ENCODE data around the gene MYOM1.

DNA sequence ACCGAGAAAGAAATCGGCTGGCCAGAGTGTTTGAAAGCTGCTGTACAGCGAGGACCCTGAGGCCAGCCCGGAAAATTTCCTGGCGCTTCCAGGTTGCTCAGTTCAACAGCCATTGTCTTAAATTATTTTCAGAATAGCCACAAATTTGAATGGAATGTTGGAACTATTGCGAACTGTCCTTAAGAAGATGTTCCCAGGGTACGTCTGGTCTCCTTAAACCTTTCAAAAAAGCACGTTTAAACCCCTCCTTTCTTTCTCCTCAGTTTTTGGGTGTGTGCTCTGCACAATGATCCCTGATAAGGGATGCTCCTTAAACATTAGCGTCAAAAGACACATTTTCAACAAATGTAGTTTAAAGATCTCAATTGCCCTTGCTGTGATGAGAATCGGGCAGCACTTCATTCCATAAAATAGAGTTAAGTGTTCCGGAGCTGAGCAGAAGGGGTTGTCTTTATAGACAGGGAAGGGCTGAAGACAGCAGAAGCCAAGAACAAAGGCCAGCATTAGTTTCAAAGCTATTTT is 192.3 kb downstream of the MYOM1 start:
- TF ChIP-seq, protein P1, sequence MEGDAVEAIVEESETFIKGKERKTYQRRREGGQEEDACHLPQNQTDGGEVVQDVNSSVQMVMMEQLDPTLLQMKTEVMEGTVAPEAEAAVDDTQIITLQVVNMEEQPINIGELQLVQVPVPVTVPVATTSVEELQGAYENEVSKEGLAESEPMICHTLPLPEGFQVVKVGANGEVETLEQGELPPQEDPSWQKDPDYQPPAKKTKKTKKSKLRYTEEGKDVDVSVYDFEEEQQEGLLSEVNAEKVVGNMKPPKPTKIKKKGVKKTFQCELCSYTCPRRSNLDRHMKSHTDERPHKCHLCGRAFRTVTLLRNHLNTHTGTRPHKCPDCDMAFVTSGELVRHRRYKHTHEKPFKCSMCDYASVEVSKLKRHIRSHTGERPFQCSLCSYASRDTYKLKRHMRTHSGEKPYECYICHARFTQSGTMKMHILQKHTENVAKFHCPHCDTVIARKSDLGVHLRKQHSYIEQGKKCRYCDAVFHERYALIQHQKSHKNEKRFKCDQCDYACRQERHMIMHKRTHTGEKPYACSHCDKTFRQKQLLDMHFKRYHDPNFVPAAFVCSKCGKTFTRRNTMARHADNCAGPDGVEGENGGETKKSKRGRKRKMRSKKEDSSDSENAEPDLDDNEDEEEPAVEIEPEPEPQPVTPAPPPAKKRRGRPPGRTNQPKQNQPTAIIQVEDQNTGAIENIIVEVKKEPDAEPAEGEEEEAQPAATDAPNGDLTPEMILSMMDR (IDR thresholded peaks at IDR 0.05; ENCODE audit: extremely low read depth in 1 of 2, insufficient read depth in 1 of 2, low read depth in 1 of 2, low read length in 2 of 2), result no peak
- TF ChIP-seq POLR2A (IDR thresholded peaks at IDR 0.05; ENCODE audit: low read depth, low read length) (no peak), EZH2 (IDR thresholded peaks at IDR 0.05; ENCODE audit: borderline replicate concordance, low read depth, low read length, severe bottlenecking) (no peak), POLR2AphosphoS5 (IDR thresholded peaks at IDR 0.05; ENCODE audit: insufficient read depth, low read depth, low read length) (no peak), MYC (IDR thresholded peaks at IDR 0.05; ENCODE audit: low read depth, low read length) (no peak), JUN (IDR thresholded peaks at IDR 0.05; ENCODE audit: borderline replicate concordance, insufficient read depth, insufficient read length, low read depth) (no peak), GATA2 (IDR thresholded peaks at IDR 0.05; ENCODE audit: insufficient read depth, insufficient read length, low read depth, low read length) (no peak)
- TF ChIP-seq, protein P2, sequence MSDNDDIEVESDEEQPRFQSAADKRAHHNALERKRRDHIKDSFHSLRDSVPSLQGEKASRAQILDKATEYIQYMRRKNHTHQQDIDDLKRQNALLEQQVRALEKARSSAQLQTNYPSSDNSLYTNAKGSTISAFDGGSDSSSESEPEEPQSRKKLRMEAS (IDR thresholded peaks at IDR 0.05; ENCODE audit: insufficient read depth, insufficient read length), result no peak
